Stimulated activated CD8-positive, alpha-beta memory T cell treated with anti-CD3 and anti-CD28 coated beads, Interleukin-15, amount 100 ng/mL, for 1 hour (primary cell): Measurements from ENCODE around the gene BCAS2.
"Not testable (repeated sequence)": the region's sequence is repeated elsewhere in the genome, so short reads cannot be mapped to it uniquely, and the experiment has no call there.

Experiments used
- DNase-seq: peaks from one replicate; pipeline ENCODE4 v3.0.0-alpha.2; 2020; ENCODE audit warnings: low read depth

BCAS2 gene

GRCh38 chr1:114581335-114582287, at the start of gene BCAS2:
Gene BCAS2 (minus strand): TSS chr1:114581615. CDS start chr1:114581591, 24 bp downstream.
- peak; percentile 88 for DNase-seq

GRCh38 chr1:114627107-114627506, 45.7 kb upstream of the BCAS2 start:
- DNase-seq: no peak

- DNase-seq: no peak
These were observed 41.9 kb upstream of the BCAS2 start for GRCh38 chr1:114623364-114623763.

- DNase-seq: no peak
These were observed 39.0 kb upstream of the BCAS2 start for GRCh38 chr1:114620419-114620818.

- no peak for DNase-seq
These were observed 37.2 kb upstream of the BCAS2 start for GRCh38 chr1:114618606-114619005.

- no peak for DNase-seq
These were observed 29.3 kb upstream of the BCAS2 start for GRCh38 chr1:114610546-114611245.

GRCh38 chr1:114609826-114610225, 28.4 kb upstream of the BCAS2 start:
- DNase-seq: no peak

GRCh38 chr1:114609026-114609425, 27.6 kb upstream of the BCAS2 start:
- no peak for DNase-seq

GRCh38 chr1:114607223-114607622, 25.8 kb upstream of the BCAS2 start:
- no peak for DNase-seq

GRCh38 chr1:114597949-114598348, 16.5 kb upstream of the BCAS2 start:
- no peak for DNase-seq

GRCh38 chr1:114595602-114596001, 14.2 kb upstream of the BCAS2 start:
- DNase-seq: no peak

- DNase-seq: no peak
These were observed 12.6 kb upstream of the BCAS2 start for GRCh38 chr1:114594046-114594445.

- DNase-seq: no peak
These were observed 7.7 kb upstream of the BCAS2 start for GRCh38 chr1:114589122-114589521.

- no peak for DNase-seq
These were observed 6.8 kb upstream of the BCAS2 start for GRCh38 chr1:114588196-114588689.

GRCh38 chr1:114587203-114587991, 6.0 kb upstream of the BCAS2 start:
- DNase-seq: no peak

GRCh38 chr1:114586513-114587047, 5.2 kb upstream of the BCAS2 start:
- DNase-seq: no peak

GRCh38 chr1:114585231-114585630, 3.8 kb upstream of the BCAS2 start:
- no peak for DNase-seq

GRCh38 chr1:114574365-114574764, 7.0 kb downstream of the BCAS2 start:
- no peak for DNase-seq

GRCh38 chr1:114564141-114564540, 17.3 kb downstream of the BCAS2 start:
- no peak for DNase-seq

- DNase-seq: not testable (repeated sequence)
These were observed 18.4 kb downstream of the BCAS2 start for GRCh38 chr1:114562978-114563510.

- DNase-seq: no peak
These were observed 20.1 kb downstream of the BCAS2 start for GRCh38 chr1:114561333-114561732.

- no peak for DNase-seq
These were observed 22.1 kb downstream of the BCAS2 start for GRCh38 chr1:114559356-114559755.
